H9 (cell line): ENCODE data around the gene SECISBP2. TPM values are rescaled to one million over a fixed set of nuclear protein-coding genes. Genes with fewer than 3 reads are reported as not detected.
A peak's percentile ranks its signal among the peaks of the same experiment; 100 is the strongest.

Source experiments
- DNase-seq: peaks from one replicate; pipeline ENCODE4 v3.0.0-alpha.2; 2017
- H2AFZ ChIP-seq: one replicate; pipeline ENCODE4 v1.6.1; 2013; ENCODE audit warnings: mild to moderate bottlenecking, low read length, control low read depth, moderate library complexity
- H2AK5ac ChIP-seq: 2 replicates; pipeline ENCODE4 v1.6.1; 2013; ENCODE audit warnings: low read length, control low read depth, mixed read lengths; ENCODE audit not compliant: insufficient read length
- H2BK120ac ChIP-seq: one replicate; pipeline ENCODE4 v1.6.1; 2013; ENCODE audit warnings: low read depth, mild to moderate bottlenecking, low read length, control low read depth, inconsistent platforms; ENCODE audit not compliant: poor library complexity, severe bottlenecking
- H2BK12ac ChIP-seq: 2 replicates; pipeline ENCODE4 v1.6.1; 2013; ENCODE audit warnings: low read length, control low read depth, mixed read lengths, low read depth; ENCODE audit not compliant: insufficient read length
- H2BK15ac ChIP-seq: 2 replicates; pipeline ENCODE4 v1.6.1; 2013; ENCODE audit warnings: low read depth, low read length, control low read depth
- H2BK20ac ChIP-seq: one replicate; pipeline ENCODE4 v1.6.1; 2013; ENCODE audit warnings: low read depth, mild to moderate bottlenecking, low read length, control low read depth, inconsistent platforms; ENCODE audit not compliant: poor library complexity, severe bottlenecking
- H2BK5ac ChIP-seq: 2 replicates; pipeline ENCODE4 v1.6.1; 2013; ENCODE audit warnings: low read length, control low read depth, mixed read lengths; ENCODE audit not compliant: insufficient read length
- H3K14ac ChIP-seq: 2 replicates; pipeline ENCODE4 v1.6.1; 2013; ENCODE audit warnings: low read length, control low read depth; ENCODE audit not compliant: insufficient read depth
- H3K18ac ChIP-seq: 2 replicates; pipeline ENCODE4 v1.6.1; 2013; ENCODE audit warnings: low read depth, mild to moderate bottlenecking, mixed read lengths, low read length, control low read depth; ENCODE audit not compliant: insufficient read length
- H3K23ac ChIP-seq: 2 replicates; pipeline ENCODE4 v1.6.1; 2013; ENCODE audit warnings: low read length, control low read depth, mixed read lengths, low read depth; ENCODE audit not compliant: insufficient read length
- H3K23me2 ChIP-seq: 2 replicates; pipeline ENCODE4 v1.6.1; 2013; ENCODE audit warnings: low read depth, mild to moderate bottlenecking, mixed read lengths, low read length, control low read depth; ENCODE audit not compliant: insufficient read length, poor library complexity, severe bottlenecking
- H3K27ac ChIP-seq: 2 replicates; pipeline ENCODE4 v1.5.1; 2013; ENCODE audit warnings: low read length, control low read depth, mixed read lengths, low read depth; ENCODE audit not compliant: insufficient read length
- H3K27me3 ChIP-seq: 2 replicates; pipeline ENCODE4 v1.6.1; 2013; ENCODE audit warnings: low read length, control low read depth, inconsistent platforms; ENCODE audit not compliant: insufficient read depth
- H3K4ac ChIP-seq: 2 replicates; pipeline ENCODE4 v1.6.1; 2013; ENCODE audit warnings: low read depth, mild to moderate bottlenecking, control low read depth, inconsistent platforms, low read length, moderate library complexity
- H3K4me1 ChIP-seq: 2 replicates; pipeline ENCODE4 v1.6.1; 2013; ENCODE audit warnings: low read length, control low read depth, inconsistent platforms; ENCODE audit not compliant: insufficient read depth
- H3K4me2 ChIP-seq: 2 replicates; pipeline ENCODE4 v1.6.1; 2013; ENCODE audit warnings: low read length, control low read depth, mixed read lengths; ENCODE audit not compliant: insufficient read length, insufficient read depth
- H3K56ac ChIP-seq: 2 replicates; pipeline ENCODE4 v1.6.1; 2013; ENCODE audit warnings: low read depth, mild to moderate bottlenecking, mixed read lengths, low read length, control low read depth; ENCODE audit not compliant: insufficient read length
- H3K79me1 ChIP-seq: 2 replicates; pipeline ENCODE4 v1.6.1; 2013; ENCODE audit warnings: low read depth, mild to moderate bottlenecking, moderate library complexity, low read length, control low read depth, inconsistent platforms; ENCODE audit not compliant: insufficient read depth, poor library complexity, severe bottlenecking
- H3K79me2 ChIP-seq: 2 replicates; pipeline ENCODE4 v1.6.1; 2013; ENCODE audit warnings: low read length, control low read depth, inconsistent platforms; ENCODE audit not compliant: insufficient read depth
- H3K9ac ChIP-seq: 2 replicates; pipeline ENCODE4 v1.6.1; 2013; ENCODE audit warnings: low read length, control low read depth, mixed read lengths; ENCODE audit not compliant: insufficient read length; ENCODE audit errors: extremely low read depth
- H3K9me3 ChIP-seq: one replicate; pipeline ENCODE4 v1.6.1; 2013; ENCODE audit warnings: low read depth, low read length, inconsistent platforms; ENCODE audit not compliant: control insufficient read depth
- H3T11ph ChIP-seq: one replicate; pipeline ENCODE4 v1.6.1; 2013; ENCODE audit warnings: mild to moderate bottlenecking, low read length, control low read depth, inconsistent platforms
- H4K20me1 ChIP-seq: one replicate; pipeline ENCODE4 v1.6.1; 2013; ENCODE audit not compliant: control insufficient read depth, insufficient read length, insufficient read depth
- H4K5ac ChIP-seq: 2 replicates; pipeline ENCODE4 v1.6.1; 2013; ENCODE audit warnings: low read depth, mild to moderate bottlenecking, mixed read lengths, low read length, control low read depth; ENCODE audit not compliant: insufficient read length
- H4K8ac ChIP-seq: replicated peaks from 2 replicates; pipeline ENCODE4 v1.6.1; 2013; ENCODE audit warnings: low read length, control low read depth, mixed read lengths, low read depth; ENCODE audit not compliant: insufficient read length
- H4K91ac ChIP-seq: 2 replicates; pipeline ENCODE4 v1.6.1; 2013; ENCODE audit warnings: low read depth, mild to moderate bottlenecking, moderate library complexity, mixed read lengths, low read length, control low read depth; ENCODE audit not compliant: insufficient read length
- H3K27ac Mint-ChIP-seq, 3 experiments: 2 replicates in 2 of 3; 3 replicates in 1 of 3; pipeline ENCODE4 v1.8.0; 2020 to 2021; ENCODE audit warnings: mixed read lengths in 3 of 3, mild to moderate bottlenecking in 1 of 3, moderate library complexity in 1 of 3
- H3K27me3 Mint-ChIP-seq: 2 replicates; pipeline ENCODE4 v1.8.0; 2021; ENCODE audit warnings: low read depth, mild to moderate bottlenecking, moderate library complexity, mixed read lengths
- H3K36me3 Mint-ChIP-seq, 3 experiments: 2 replicates in 2 of 3; 3 replicates in 1 of 3; pipeline ENCODE4 v1.8.0; 2020 to 2021; ENCODE audit warnings: low read depth in 3 of 3, mixed read lengths in 3 of 3; ENCODE audit not compliant: insufficient read depth in 1 of 3
- H3K4me1 Mint-ChIP-seq, 2 experiments: 2 replicates each; pipeline ENCODE4 v1.8.0; 2020; ENCODE audit warnings: mixed read lengths in 2 of 2
- H3K4me3 Mint-ChIP-seq, 2 experiments: 2 replicates in 1 of 2; 3 replicates in 1 of 2; pipeline ENCODE4 v1.8.0; 2020 to 2021; ENCODE audit warnings: mild to moderate bottlenecking in 2 of 2, mixed read lengths in 2 of 2, moderate library complexity in 1 of 2
- H3K9me3 Mint-ChIP-seq, 2 experiments: 2 replicates in 1 of 2; 3 replicates in 1 of 2; pipeline ENCODE4 v1.8.0; 2020; ENCODE audit warnings: mild to moderate bottlenecking in 2 of 2, mixed read lengths in 2 of 2, moderate library complexity in 1 of 2
- CTCF ChIP-seq: fragments of 200-600 bp; sonication (generic); conservative IDR thresholded peaks from 3 replicates; pipeline ENCODE4 v1.8.0; 2021; ENCODE audit warnings: antibody characterized with exemption, mild to moderate bottlenecking
- WGBS: extraction: QIAGEN DNeasy Blood & Tissue Kit; methylation state at CpG from one replicate; pipeline ENCODE4 v1.1.7; 2013; ENCODE audit warnings: missing lambda C conversion rate, low lambda C conversion rate, mixed read lengths; ENCODE audit not compliant: insufficient read length; ENCODE audit errors: extremely low coverage; 5-methylcytosine and 5-hydroxymethylcytosine counted together
- total RNA-seq: library from RNA; stranded (reverse); gene quantifications from 2 replicates; pipeline ENCODE4 v1.2.1, GENCODE V29; 2021

SECISBP2 gene
- total RNA-seq, 1 experiment from 2014 or later, result 62.7 TPM

- no peaks in the 10 kb centered on the region for H3K4me1 Mint-ChIP-seq
- WGBS, result no CpG with 5 or more reads among the region's 10 CpGs
- no peak overlapping the region for H3K4ac ChIP-seq
These were observed 71.8 kb downstream of the SECISBP2 start for GRCh38 chr9:89390068-89390555.

More at GRCh38 chr9:89390068-89390555, 71.8 kb downstream of the SECISBP2 start:
- Histone ChIP-seq H3K27ac (no peak overlapping the region), H2BK12ac (no peak overlapping the region), H2BK15ac (no peak overlapping the region), H4K8ac (no peak overlapping the region), H3K18ac (no peak overlapping the region), H3K4me1 (no peaks in the 10 kb centered on the region), H3K23me2 (no peaks in the 10 kb centered on the region), H2AK5ac (no peak overlapping the region), H4K20me1 (no peaks in the 10 kb centered on the region), H3K9me3 (no peaks in the 10 kb centered on the region), H3K9ac (no peak overlapping the region), H3K79me2 (no peaks in the 10 kb centered on the region), H2BK120ac (no peak overlapping the region), H2BK5ac (no peak overlapping the region), H2AFZ (no peak overlapping the region), H3T11ph (no peak overlapping the region), H4K91ac (no peak overlapping the region), H3K23ac (no peak overlapping the region), H3K79me1 (no peaks in the 10 kb centered on the region), H4K5ac (no peak overlapping the region), H3K27me3 (no peaks in the 10 kb centered on the region), H3K14ac (no peak overlapping the region), H3K4me2 (no peak overlapping the region), H3K56ac (no peak overlapping the region), H2BK20ac (no peak overlapping the region)
- Mint-ChIP-seq H3K4me3 (no peak overlapping the region), H3K36me3 (peaks cover 43 to 92% (median 82%) of the 10 kb centered on the region in 3 experiments; a peak in 6 of 7 replicates), H3K27ac (peak overlapping the region in 1 of 3 experiments; percentile 44; a peak in 1 of 7 replicates), H3K9me3 (no peaks in the 10 kb centered on the region), H3K27me3 (no peaks in the 10 kb centered on the region; the same call in 1 of the 2 replicates)
- TF ChIP-seq CTCF, result no peak
- no peak for DNase-seq
